ENCODE results near the gene TRPC4AP.
A peak's percentile ranks its signal among the peaks of the same experiment; 100 is the strongest.
"Not testable (repeated sequence)": the region's sequence is repeated elsewhere in the genome, so short reads cannot be mapped to it uniquely, and the experiment has no call there.

TRPC4AP gene

DNA sequence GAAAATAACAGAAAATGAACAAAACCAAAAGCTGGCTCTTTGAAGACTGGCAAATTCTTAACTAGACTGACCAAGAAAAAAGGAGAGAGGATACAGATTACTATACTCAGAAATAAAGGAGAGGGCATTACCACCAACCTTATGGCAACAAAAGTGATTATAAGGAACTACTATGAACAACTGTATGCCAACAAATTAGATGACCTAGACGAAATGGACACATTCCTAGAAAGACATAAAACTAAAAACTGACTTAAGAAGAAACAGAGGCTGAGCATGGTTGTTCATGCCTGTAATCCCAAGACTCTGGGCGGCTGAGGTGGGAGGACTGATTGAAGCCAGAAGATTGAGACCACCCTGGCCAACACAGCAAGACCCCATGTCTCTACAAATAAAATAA is 33.5 kb downstream of the TRPC4AP start:
- no peak for DNase-seq (ENCODE audit: low spot score)

DNA sequence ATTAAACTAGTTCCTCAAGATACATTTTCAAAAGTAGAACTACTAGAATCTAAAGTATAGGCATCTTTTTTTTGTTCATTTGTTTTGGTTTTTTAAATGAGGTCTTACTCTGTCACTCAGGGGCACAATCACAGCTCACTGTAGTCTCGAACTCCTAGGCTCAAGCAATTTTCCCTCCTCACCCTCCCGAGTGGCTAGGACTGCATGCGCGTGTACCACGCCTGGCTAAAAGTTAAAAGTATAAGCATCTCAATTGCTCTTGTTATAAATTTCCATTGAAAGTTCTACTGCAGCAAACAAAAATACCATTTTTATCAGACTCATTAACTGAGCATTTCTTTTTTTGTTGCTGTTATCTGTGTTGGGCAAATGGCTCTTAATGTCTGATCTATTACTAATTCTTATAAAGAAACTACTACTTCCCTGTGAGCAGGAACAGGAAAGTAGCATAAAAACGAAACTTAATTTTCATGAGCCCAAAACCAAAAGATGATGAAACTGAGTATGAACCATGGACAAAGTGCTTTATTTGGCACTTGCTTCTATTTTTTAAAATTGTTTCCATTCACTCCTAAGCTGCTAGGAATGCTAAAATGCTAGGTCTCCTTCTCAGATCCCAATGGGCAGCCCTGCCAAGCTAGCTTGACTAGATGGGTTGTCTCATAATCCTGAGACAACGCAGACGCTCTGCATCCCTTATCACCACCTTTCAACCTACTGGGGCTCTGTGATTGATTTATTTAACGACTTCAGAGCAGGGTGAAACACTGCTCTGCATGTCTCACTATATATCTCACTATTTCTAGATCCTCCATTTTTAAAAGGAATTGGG is 36.9 kb downstream of the TRPC4AP start:
- no peak for DNase-seq (ENCODE audit: low spot score)

GRCh38 chr20:35054814-35055213 is 37.8 kb downstream of the TRPC4AP start:
- DNase-seq (ENCODE audit: low spot score): no peak

DNA sequence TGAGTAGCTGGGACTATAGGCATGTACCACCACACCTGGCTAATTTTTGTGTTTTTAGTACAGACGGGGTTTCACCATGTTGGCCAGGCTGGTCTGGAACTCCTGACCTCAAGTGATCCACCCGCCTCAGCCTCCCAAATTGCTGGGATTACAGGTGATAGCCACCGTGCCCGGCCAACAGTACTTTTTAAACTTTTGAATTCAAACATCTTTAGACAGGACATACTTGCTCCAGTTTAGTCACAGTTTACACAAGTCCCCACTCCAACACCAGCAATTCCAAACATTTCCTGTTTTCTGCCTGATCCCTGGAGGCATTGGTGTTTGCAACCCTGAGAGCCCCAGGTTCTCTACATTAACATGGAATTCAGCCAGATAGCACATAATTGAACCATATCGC is 40.0 kb downstream of the TRPC4AP start:
- not testable (repeated sequence) for DNase-seq (ENCODE audit: low spot score)

- DNase-seq (ENCODE audit: low spot score): peak; percentile 57
Measured at GRCh38 chr20:35049776-35050352, 42.7 kb downstream of the TRPC4AP start.

GRCh38 chr20:35048739-35049138 is 43.9 kb downstream of the TRPC4AP start:
- peak; percentile 99 for DNase-seq (ENCODE audit: low spot score)

DNA sequence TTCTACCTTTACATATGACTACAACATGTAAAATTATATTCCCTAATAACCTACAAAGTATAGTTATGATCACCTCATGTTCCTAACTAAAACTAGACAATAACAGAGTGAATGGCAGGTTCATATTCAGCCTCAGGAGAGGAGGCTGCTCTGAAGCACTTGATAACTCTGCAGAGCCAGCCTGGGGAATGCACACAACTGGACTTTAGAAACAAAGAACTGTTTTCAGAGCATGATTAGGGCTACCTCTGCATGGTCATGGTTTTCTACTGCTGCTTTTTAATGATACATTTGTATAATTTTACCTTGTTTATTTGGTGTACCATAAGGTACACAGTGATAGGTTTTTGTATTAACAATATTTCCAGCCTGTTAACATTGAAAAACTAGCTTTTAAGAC is 50.3 kb downstream of the TRPC4AP start:
- peak; percentile 79 for DNase-seq (ENCODE audit: low spot score)

DNA sequence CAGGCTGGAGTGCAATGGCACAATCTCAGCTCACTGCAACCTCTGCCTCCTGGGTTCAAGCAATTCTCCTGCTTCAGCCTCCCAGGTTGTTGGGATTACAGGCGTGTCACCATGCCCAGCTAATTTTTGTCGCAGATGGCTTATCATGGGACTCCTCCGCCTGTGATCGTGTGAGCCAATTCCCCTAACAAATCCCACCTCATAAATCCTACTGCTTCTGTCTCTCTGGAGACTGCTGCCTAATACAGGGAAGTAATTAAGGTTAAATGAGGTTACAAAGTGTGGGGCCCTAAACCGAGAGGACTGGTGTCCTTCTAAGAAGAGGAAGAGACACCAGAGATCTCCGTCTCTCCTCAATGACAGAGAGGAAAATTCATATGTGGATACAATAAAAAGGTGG is 52.0 kb downstream of the TRPC4AP start:
- DNase-seq (ENCODE audit: low spot score): no peak

GRCh38 chr20:35039846-35040489 is 52.6 kb downstream of the TRPC4AP start:
- DNase-seq (ENCODE audit: low spot score): no peak

GRCh38 chr20:35039146-35039545 is 53.5 kb downstream of the TRPC4AP start:
- DNase-seq (ENCODE audit: low spot score): no peak

- DNase-seq (ENCODE audit: low spot score): no peak
Measured at GRCh38 chr20:35034145-35034544, 58.5 kb downstream of the TRPC4AP start.

DNA sequence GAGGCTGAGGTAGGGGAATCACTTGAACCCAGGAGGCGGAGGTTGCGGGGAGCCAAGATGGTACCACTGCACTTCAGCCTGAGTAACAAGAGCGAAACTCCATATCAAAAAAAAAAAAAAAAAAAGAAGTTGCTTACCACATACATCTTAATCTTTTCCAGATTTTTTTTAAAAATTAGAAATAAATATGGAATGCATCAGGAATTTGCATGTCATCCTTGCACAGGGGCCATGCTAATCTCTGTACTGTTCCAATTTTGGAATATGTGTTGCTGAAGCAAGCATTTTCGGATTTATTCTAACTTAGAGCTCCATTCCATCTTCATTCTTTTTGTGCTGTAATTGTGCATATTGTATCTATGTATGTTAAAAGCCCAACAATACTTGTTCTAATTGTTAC is 62.5 kb downstream of the TRPC4AP start:
- DNase-seq (ENCODE audit: low spot score): no peak

GRCh38 chr20:35027301-35027700 is 65.3 kb downstream of the TRPC4AP start:
- DNase-seq (ENCODE audit: low spot score): no peak

DNA sequence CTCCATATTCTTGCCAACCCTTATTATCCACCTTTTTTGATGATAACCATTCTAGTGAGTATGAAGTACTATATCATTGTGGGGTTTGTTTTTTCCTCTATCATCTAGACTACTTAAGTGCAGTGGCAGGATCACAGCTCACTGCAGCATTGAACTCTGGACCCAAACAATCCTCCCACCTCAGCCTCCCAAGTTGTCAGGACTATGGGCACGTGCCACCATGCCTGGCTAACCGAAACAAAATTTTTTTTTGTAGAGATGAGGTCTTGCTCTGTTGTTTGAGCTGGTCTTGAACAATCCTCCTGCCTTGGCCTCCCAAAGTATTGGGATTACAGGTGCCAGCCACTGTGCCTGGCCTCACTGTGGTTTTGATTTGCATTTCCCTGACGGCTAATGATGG is 67.5 kb downstream of the TRPC4AP start:
- DNase-seq (ENCODE audit: low spot score): no peak

GRCh38 chr20:35023624-35024023 is 69.0 kb downstream of the TRPC4AP start:
- no peak for DNase-seq (ENCODE audit: low spot score)

DNA sequence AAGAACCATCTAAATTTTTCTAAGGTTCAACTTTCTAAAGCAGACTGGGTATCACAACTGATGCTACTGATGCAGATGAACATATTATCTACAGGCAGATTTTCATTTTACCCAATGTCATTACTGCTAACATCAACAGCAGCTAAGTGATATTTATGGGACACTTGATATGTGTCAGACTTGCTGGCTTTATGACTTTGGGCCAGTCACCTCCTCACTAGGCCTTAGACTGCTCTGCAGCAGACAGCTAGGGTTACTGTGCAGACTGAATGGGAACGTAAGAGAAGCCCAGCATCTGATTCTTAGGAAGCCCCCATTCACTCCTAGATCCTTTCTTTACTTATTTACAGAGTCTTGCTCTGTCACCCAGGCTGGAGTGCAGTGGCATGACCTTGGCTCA is 70.8 kb downstream of the TRPC4AP start:
- DNase-seq (ENCODE audit: low spot score): no peak

DNA sequence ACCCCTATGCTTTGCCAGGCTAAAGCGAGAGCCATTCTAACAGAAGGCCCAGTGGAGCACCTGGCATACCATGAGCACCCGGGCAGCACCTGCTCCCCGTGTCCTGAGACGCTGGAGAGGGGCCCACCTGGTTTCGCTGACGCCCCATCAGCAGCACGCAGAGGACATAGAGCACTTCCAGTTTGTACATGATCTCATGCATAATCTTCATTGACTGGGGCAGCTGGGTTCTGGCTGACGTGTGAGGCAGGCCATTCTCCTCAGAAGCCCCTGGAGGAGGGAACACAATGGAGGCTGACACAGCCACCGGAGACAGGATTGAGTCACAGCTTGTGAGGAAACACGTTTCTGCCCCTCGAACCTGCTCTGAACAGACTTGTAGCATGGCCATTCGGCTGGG is 71.5 kb downstream of the TRPC4AP start:
- DNase-seq (ENCODE audit: low spot score): no peak

GRCh38 chr20:35020108-35020928 is 72.3 kb downstream of the TRPC4AP start:
- no peak for DNase-seq (ENCODE audit: low spot score)

DNA sequence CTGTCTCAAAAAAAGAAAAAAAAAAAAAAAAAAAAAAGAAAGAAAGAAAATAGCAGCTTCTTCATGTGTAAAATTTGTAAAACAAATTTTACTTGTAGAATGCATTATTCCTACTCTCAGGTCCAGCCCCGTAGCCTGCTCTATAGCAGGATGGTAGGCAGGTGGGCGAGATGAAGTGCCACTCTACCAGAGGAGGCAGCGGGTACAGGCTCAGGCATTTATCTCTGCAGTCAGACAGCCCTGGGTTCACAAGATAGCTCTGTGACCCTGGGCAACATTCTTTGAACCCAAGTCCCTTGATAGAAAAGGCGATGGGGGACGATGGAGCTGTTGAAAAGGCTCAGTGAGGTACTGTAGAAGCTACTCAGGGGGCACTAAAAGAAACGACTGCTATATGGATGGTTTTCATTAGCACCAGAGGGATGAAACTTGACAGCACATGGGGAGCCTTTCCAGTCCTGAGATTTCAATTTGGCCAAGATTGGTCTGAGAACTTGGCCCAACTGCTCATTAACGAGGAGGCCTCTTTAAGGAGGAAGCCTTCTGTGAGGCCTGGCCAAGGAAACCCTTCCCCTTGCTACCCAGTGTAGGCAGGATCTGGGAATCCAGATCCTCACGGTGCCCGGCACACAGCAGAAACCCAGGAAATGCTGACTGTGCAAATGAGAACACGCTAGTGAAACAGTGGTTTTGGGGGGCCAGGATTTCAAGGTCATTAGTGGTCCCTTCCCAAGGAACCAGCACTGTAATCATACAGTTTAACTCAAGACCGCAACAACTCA is 73.8 kb downstream of the TRPC4AP start:
- DNase-seq (ENCODE audit: low spot score): no peak

GRCh38 chr20:35017099-35017835 is 75.3 kb downstream of the TRPC4AP start:
- no peak for DNase-seq (ENCODE audit: low spot score)

DNA sequence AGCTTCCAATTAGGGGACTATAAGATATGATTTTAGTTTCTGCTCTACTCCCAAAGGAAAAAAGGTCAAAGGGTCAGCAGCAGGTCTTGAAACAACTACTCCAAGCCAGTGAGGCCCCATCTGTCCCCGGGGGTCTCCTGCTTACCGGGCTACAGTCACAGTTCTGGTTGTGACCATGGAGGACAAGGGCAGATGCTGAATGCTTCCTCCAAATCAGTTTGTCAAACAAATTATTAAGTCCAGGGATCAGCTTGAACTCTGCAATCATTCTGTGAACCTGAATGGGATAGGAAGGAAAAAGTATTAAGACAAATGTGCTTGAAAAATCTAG is 76.8 kb downstream of the TRPC4AP start:
- DNase-seq (ENCODE audit: low spot score): no peak
